DMS53 treated with DMSO at 0.1 percent for 48 hours (cell line): ENCODE results near the gene DDX31.

Experiments used
- DNase-seq: peaks from one replicate; lab custom pipeline; 2025; ENCODE audit not compliant: unreplicated experiment; lab: John Stamatoyannopoulos, UW

DDX31 gene

GRCh38 chr9:132551556-132551955, 118.2 kb downstream of the DDX31 start:
- DNase-seq: no peak

GRCh38 chr9:132548751-132549640, 120.8 kb downstream of the DDX31 start:
- DNase-seq: no peak

DNA sequence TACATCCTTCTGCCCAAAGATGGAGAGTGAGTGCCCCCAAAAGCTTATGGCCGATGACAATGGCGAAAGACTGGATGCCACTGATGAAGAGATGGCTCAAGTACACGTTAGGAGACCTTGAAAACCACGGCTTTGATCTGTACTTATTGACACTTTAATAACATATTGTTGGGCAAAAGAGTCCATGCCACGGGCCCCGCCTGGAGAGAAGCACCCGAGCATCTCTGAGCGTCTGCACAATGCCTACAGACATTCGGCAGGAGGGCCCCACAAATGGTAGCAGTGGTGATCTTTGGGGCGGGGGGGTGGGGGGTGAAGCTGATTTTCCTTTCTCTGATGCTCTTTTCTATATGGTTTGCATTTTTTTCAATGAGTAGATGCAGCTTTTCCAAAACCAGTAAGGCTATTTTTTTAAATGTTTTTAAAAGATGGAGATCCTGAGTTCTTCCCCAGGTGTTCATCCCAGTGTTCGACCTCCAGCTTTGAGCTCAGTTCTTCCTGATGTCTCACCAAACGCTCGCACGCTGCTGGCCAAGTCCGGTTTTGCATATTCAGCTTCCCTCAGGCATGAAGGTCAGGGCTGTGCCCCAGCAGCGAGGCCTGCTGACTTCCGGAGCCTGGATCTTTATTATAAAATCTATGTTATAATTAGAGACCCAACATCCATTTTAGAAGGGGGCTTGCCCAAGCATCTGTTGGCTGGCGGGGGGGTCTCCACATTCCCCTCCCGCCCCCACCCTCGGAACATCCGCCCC, 121.6 kb downstream of the DDX31 start:
- DNase-seq: no peak

DNA sequence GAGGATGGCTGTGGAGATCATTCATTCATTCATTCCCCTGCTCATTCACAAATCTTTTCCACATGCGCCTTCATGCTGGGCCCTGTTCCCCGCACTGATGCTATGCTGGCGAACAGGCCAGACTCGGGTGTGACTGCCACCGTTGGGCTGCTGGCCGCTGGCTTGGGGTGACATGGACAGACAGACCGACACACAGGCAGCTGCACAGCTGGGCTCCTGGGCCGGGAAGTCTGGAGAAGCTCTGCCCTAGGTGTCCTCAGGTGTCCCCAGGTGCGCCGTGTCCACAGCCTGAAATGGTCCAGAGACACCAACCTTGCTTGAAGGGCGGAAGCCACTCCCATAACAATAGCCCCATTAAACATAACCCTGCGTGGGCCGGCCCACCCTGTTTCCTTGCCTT, 122.3 kb downstream of the DDX31 start:
- no peak for DNase-seq

DNA sequence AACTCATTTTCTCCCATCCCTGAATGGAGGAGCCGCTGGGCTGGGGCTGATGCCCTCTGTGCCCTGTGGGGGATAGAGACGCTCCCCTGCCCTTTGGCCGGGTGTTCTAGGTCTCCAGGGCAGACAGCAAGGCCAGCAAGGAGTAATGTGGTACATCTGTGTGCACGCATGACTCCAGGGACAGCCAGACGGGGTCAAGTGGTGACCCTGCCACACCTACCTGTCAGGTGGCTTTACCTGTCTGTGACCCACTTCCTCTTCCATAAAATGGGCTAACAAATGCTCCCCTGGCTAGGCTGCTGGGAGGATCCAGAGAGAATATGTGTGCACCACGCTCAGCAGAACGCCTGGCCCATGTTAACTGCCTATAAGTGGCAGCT, 122.7 kb downstream of the DDX31 start:
- DNase-seq: no peak

- DNase-seq: no peak
Observed at GRCh38 chr9:132546148-132547051, 123.4 kb downstream of the DDX31 start.

DNA sequence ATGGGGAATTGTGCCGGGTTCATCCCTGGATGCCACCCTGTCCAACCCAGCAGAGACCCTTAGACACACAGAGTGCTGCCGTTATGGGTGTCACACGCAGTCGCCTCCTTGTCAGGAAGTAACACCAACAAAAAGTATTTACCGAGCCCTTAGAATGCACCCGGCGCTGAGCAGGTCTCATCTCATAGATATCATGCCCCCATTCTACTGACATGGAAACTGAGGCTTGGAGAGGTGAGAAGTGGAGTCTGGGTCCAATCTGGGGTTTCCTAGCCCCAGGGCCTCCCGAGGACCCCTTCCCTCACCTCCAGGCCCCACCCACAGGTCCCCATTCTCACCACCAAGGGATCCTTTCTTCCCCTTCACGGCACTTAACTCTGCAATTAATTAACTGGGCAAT, 124.2 kb downstream of the DDX31 start:
- no peak for DNase-seq

GRCh38 chr9:132543960-132544359, 125.8 kb downstream of the DDX31 start:
- DNase-seq: peak; percentile 41

DNA sequence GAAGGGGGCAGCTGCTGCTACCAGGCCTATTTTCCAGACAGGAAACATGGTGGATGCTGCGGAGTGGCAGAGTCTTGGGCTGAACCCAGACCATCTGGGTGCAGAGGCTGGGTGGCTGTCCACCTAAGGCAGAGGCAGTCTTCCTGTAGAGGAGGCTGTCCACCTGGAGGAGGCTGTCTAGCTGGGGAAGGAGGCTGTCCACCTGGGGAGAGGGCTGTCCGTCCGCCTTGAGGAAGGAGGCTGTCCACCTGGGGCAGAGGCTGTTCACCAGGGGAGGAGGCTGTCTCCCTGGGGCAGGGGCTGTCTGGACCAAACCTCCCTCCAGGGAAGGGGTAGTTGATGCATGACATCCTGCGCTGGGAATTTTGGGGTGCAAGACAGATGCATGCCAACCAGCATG, 126.5 kb downstream of the DDX31 start:
- DNase-seq: no peak
